Measurements from ENCODE around the gene NAMPT.
"Not testable (repeated sequence)": the region's sequence is repeated elsewhere in the genome, so short reads cannot be mapped to it uniquely, and the experiment has no call there.

Gene NAMPT

GRCh38 chr7:106309362-106309761 lies 24.6 kb upstream of the NAMPT start:
- in situ Hi-C loops (cut with HindIII; ENCODE audit: low pct_ligation_motif_present, low pct_unique_long_range_greater_than_20kb, low sequenced_read_pairs) = no loop called here
- no peak for DNase-seq

DNA sequence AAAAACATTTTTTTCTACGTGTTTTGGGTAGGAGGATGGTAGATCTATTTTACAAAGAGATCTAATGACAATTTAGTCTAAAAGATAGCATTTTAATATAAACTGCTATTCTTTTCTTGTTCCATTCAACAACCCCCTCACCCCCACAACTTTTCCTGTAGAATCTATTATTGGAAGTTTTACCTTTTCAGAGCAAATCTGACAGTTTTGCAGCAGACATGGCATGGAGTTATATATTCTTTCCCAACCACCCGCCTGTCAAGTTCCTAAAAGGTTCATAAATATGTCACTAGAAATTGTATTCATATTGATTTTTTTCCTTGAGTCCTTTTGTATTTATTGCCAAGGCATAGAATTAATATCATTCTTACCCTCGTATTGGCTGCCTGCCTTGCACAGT lies 21.5 kb upstream of the NAMPT start:
- in situ Hi-C loops (cut with HindIII; ENCODE audit: low pct_ligation_motif_present, low pct_unique_long_range_greater_than_20kb, low sequenced_read_pairs) = no loop called here
- no peak for DNase-seq

DNA sequence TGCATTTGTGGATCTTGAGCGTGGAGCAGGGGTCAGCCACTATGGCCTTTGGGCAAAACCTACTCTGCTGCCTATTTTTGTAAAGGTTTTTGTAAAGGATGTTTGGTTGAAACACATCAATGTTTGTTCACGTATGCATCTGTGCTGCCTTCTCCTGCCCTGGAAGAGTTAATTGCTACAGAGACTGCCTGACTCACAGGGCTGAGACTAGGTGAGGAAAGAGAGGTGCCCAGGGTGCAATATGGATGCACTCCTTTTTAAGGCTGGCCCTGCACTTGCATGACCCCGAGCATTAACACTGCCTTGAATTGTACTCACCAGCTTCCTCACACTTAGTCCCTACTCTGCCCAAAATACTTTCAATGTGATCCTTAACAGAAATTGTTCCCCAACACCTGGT lies 20.9 kb upstream of the NAMPT start:
- in situ Hi-C loops (cut with HindIII; ENCODE audit: low pct_ligation_motif_present, low pct_unique_long_range_greater_than_20kb, low sequenced_read_pairs) = no loop called here
- no peak for DNase-seq

DNA sequence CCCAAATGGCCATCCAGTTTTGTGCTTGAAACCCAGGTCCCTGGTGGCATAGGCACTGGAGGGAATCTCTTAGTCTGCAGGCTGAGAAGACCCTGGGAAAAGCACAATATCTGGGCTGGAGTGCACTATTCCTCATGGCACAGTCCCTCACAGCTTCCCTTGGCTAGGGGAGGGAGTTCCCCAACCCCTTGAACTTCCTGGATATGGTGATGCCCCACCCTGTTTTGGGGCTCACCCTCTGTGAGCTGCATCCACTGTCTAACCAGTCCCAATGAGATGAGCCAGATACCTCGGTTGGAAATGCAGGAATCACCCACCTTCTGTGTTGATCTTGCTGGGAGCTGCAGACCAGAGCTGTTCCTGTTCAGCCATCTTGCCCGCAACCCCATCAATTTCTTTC lies 19.8 kb upstream of the NAMPT start:
- no peak for DNase-seq
- in situ Hi-C loops (cut with HindIII; ENCODE audit: low pct_ligation_motif_present, low pct_unique_long_range_greater_than_20kb, low sequenced_read_pairs) = no loop called here

DNA sequence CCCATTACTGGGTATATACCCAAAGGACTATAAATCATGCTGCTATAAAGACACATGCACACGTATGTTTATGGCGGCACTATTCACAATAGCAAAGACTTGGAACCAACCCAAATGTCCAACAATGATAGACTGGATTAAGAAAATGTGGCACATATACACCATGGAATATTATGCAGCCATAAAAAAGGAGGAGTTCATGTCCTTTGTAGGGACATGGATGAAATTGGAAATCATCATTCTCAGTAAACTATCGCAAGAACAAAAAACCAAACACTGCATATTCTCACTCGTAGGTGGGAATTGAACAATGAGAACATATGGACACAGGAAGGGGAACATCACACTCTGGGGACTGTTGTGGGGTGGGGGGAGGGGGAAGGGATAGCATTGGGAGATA lies 13.8 kb upstream of the NAMPT start:
- in situ Hi-C loops (cut with HindIII; ENCODE audit: low pct_ligation_motif_present, low pct_unique_long_range_greater_than_20kb, low sequenced_read_pairs); DNase-seq: not testable (repeated sequence)

GRCh38 chr7:106298155-106298554 lies 13.4 kb upstream of the NAMPT start:
- DNase-seq; in situ Hi-C loops (cut with HindIII; ENCODE audit: low pct_ligation_motif_present, low pct_unique_long_range_greater_than_20kb, low sequenced_read_pairs): not testable (repeated sequence)

DNA sequence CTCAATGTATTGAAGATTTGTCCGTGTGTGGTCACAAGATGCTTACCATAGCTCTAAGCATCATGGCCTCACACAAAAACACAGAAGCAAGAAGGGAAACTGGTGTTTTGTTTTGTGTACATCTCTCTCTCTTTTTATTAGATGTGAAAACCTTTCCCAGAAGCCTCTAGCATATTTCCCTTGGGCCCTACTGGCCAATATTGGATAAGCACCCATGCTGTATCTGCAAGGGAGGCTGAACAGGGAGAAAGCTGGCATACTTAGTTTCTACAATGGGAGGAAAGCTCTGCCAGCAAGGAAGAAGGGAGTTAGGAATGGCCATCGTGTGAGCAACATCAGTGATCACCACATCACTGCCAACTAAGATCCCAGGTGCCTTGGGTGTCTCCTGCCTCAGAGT lies 9.6 kb upstream of the NAMPT start:
- no peak for DNase-seq
- in situ Hi-C loops (cut with HindIII; ENCODE audit: low pct_ligation_motif_present, low pct_unique_long_range_greater_than_20kb, low sequenced_read_pairs) = no loop called here

DNA sequence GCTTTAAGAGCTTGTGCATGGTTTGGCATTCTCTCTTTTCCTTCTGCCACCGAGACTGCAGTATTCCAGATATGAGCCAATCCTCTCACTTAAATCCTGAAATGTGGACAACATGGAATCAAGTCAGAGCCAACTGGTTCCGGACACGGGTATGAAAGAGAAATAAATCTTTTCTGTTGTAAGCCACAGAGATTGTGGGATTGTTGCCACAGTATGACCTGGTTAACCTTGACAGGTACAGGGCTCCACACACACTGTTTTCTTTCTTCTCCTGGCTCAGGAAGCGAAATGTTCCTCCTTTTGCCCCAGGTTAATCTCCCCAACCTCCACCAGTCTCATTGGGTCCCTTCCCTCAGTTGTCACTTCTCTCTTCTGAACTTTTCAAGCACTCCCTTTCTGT lies 6.5 kb upstream of the NAMPT start:
- in situ Hi-C loops (cut with HindIII; ENCODE audit: low pct_ligation_motif_present, low pct_unique_long_range_greater_than_20kb, low sequenced_read_pairs) = no loop called here

DNA sequence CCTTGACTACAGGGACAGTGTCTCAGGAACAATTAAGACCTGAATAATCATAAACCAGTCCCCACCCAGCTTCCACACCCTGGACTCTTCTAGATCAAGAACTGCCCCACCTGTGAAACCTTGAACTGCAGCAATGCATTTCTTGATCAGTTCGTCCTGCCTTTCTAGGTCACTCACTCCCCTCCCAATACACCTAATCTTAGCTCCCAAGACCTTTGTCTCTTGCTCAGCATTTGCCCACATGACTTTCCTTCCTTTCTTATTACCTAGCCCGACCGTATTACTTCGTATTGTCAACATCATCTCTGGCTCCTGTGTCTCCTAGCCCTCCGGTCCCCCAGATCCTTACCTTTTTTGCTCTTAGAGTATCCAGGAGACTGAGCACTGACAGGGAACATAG lies 5.5 kb upstream of the NAMPT start:
- DNase-seq = no peak
- in situ Hi-C loops (cut with HindIII; ENCODE audit: low pct_ligation_motif_present, low pct_unique_long_range_greater_than_20kb, low sequenced_read_pairs) = no loop called here

More for the DNA sequence above, 6.5 kb upstream of the NAMPT start:
- DNase-seq = no peak

- in situ Hi-C loops (cut with HindIII; ENCODE audit: low pct_ligation_motif_present, low pct_unique_long_range_greater_than_20kb, low sequenced_read_pairs) = no loop called here
- DNase-seq = no peak
These were observed 5.1 kb upstream of the NAMPT start for GRCh38 chr7:106289848-106290247.

- DNase-seq = no peak
- in situ Hi-C loops (cut with HindIII; ENCODE audit: low pct_ligation_motif_present, low pct_unique_long_range_greater_than_20kb, low sequenced_read_pairs) = no loop called here
These were observed 3.5 kb upstream of the NAMPT start for GRCh38 chr7:106288263-106288662.

GRCh38 chr7:106287786-106288185 lies 3.0 kb upstream of the NAMPT start:
- in situ Hi-C loops (cut with HindIII; ENCODE audit: low pct_ligation_motif_present, low pct_unique_long_range_greater_than_20kb, low sequenced_read_pairs) = no loop called here
- no peak for DNase-seq

DNA sequence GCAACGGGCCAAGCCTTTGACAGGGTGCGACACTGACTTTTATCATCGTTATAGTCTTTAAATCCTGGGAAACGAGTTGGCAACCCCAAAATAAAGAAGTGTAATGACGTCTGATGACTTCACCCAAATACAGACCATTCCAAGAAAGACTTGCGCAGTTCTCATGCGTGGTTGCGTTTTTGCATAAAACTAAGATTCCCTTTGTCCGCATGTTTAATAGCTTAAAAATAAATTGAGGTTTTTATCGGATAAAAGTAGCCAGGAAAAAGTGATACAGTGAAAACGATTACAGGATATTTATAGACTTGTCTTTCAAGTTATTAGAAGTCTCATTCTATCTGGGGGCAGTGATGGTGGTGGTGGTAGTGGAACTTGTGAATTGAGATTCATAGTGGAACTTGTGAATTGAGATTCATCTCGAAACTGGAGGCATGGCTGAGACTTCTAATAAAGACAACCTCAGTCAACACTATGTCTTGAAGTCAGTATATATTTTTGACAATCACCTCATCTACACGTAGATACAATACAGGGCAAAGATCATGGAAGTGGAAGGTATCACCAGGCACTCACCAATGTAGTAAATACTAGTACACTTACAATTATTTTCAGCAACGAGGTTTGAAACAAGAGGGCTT lies 1.2 kb upstream of the NAMPT start:
- DNase-seq = no peak
- in situ Hi-C loops (cut with HindIII; ENCODE audit: low pct_ligation_motif_present, low pct_unique_long_range_greater_than_20kb, low sequenced_read_pairs) = no loop called here

- in situ Hi-C loops (cut with HindIII; ENCODE audit: low pct_ligation_motif_present, low pct_unique_long_range_greater_than_20kb, low sequenced_read_pairs) = no loop called here
- DNase-seq = peak; percentile 100
These were observed 470 bp upstream of the NAMPT start for GRCh38 chr7:106285051-106285854.

DNA sequence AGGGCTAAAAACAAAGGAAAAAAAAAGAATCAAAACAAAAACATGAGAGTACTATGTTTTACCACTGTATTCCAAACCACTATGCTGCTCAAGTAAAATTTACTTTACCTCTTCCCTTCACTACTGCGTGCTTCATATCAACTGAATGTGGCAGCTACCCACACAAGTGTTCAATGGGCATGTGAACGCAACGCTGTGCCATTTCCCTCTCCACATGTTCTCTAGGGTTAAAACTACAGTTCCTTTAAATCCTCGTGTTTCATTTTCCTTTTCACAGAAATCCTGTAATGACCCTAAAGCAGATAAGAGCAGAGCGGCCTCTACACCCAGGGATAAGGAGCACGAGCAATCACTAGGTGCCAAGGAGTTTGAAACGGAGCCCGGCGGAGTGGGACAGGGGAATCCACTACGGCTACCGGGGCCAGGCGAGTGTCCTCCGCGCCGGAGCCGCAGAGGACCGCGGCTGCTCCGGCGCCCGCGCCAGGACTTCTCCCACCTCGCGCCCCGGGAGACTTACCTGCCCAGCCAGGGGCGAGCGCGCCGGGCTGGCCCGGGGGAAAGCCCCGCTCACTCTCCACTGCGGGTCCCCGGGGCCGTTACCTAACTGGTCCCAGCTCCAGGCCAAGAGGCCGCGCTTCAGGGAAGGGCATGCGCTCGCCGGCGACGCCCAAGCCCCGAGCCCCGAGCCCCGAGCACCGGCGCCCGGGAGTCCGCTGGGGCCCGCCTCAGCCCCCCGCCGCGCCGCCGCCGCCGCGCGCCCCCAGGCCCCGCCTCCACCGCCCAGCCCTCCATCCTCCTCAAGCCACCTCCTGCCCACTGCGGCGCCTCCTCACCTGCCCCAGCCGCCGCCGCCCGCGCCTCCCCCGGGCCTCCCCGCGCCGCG lies 711 bp downstream of the NAMPT start:
- in situ Hi-C loops (cut with HindIII; ENCODE audit: low pct_ligation_motif_present, low pct_unique_long_range_greater_than_20kb, low sequenced_read_pairs) = no loop called here
- peak; percentile 67 for DNase-seq

DNA sequence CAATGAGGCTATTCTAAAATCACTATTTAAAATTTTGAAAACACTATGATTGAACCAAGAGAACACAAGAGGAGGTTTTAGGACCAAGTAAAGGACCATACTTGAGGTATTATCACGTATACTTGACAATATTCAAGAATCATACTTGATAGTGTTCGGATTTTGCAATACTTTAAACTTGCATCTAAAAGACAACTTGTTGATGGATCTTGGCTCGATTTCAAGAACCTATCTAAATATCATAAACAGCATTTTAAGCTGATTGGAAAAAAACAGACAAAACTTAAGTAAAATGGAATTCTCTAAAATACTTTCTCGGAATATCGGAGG lies 1.3 kb downstream of the NAMPT start:
- in situ Hi-C loops (cut with HindIII; ENCODE audit: low pct_ligation_motif_present, low pct_unique_long_range_greater_than_20kb, low sequenced_read_pairs) = no loop called here
- DNase-seq = no peak

GRCh38 chr7:106282852-106283251 lies 1.9 kb downstream of the NAMPT start:
- no peak for DNase-seq
- in situ Hi-C loops (cut with HindIII; ENCODE audit: low pct_ligation_motif_present, low pct_unique_long_range_greater_than_20kb, low sequenced_read_pairs) = no loop called here

DNA sequence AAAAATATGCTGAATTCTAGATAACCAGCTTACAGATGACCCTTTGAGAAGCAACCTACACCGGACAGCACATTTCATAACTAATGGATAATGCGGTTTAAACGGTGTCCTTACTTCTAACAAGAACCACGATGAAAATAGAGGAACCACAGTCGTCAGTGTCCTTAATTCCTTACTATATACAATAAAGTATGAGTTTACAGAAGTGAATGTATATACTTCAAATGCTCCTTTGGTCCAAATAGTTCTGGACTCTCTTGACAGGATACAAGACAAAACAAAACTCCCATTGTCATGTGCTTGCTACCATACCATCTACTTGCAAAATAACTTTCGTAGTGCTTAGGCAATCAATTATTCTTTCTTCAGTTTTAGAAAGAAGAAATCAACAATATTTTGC lies 2.4 kb downstream of the NAMPT start:
- in situ Hi-C loops (cut with HindIII; ENCODE audit: low pct_ligation_motif_present, low pct_unique_long_range_greater_than_20kb, low sequenced_read_pairs) = no loop called here
- DNase-seq = no peak

DNA sequence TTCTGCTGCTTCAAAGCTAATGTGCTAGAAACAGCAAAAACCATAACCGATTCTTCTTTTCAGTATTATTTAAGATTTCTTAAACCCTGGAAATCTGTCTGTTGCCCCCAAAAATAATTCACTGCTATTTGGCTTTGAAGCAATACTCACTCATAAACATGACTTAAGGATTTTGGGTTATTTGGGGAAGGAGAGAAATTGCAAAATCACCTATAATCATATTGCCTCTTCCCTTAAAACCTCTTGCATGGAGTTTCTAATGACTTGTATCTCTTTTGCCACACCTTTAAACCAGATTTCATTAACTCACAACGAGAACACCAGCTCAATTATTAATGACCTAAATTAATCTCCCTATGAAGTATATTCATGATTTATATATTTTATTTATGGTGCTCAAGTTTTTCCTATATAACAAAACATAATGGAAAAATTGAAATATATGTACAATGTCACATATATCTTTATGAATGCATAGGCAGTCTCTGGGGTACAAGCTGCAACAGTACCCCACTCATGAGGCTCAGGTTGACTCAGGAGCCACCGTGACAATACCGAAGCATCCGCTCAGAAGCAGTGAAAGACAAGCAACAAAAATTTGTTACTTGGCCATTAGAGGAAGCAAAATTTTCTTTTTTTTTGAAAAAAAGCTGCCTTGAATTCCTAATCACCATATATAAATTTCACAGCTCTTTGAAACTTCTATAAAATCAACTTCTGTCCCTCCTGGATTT lies 3.0 kb downstream of the NAMPT start:
- no peak for DNase-seq
- in situ Hi-C loops (cut with HindIII; ENCODE audit: low pct_ligation_motif_present, low pct_unique_long_range_greater_than_20kb, low sequenced_read_pairs) = no loop called here
